Inferior parietal cortex (tissue), 1 donor: ENCODE results near the gene TRIM38.
"Not testable (repeated sequence)": the region's sequence is repeated elsewhere in the genome, so short reads cannot be mapped to it uniquely, and the experiment has no call there.

Experiments
- DNase-seq: peaks from one replicate; pipeline ENCODE4 v3.0.0-alpha.2; 2016; ENCODE audit errors: extremely low spot score

Gene TRIM38

GRCh38 chr6:25971187-25971821, 8.7 kb downstream of the TRIM38 start:
- DNase-seq, result peak; percentile 39

- no peak for DNase-seq
These were observed 9.5 kb downstream of the TRIM38 start for GRCh38 chr6:25972128-25972527.

- no peak for DNase-seq
These were observed 10.3 kb downstream of the TRIM38 start for GRCh38 chr6:25972902-25973301.

- no peak for DNase-seq
These were observed 11.4 kb downstream of the TRIM38 start for GRCh38 chr6:25973923-25974555.

GRCh38 chr6:25975923-25976560, 13.4 kb downstream of the TRIM38 start:
- no peak for DNase-seq

GRCh38 chr6:25980935-25981334, 18.3 kb downstream of the TRIM38 start:
- DNase-seq, result no peak

GRCh38 chr6:25981568-25982263, 19.1 kb downstream of the TRIM38 start:
- DNase-seq, result no peak

- DNase-seq, result no peak
These were observed 21.7 kb downstream of the TRIM38 start for GRCh38 chr6:25984265-25984664.

- DNase-seq, result no peak
These were observed 25.2 kb downstream of the TRIM38 start for GRCh38 chr6:25987845-25988244.

- DNase-seq, result no peak
These were observed 27.7 kb downstream of the TRIM38 start for GRCh38 chr6:25990172-25990873.

GRCh38 chr6:25991785-25992412, 29.3 kb downstream of the TRIM38 start:
- DNase-seq, result peak; percentile 74

GRCh38 chr6:25992413-25993340, 30.1 kb downstream of the TRIM38 start:
- peak; percentile 94 for DNase-seq

GRCh38 chr6:25993341-25993684, 30.7 kb downstream of the TRIM38 start:
- not testable (repeated sequence) for DNase-seq

- DNase-seq, result no peak
These were observed 32.9 kb downstream of the TRIM38 start for GRCh38 chr6:25995507-25995906.

GRCh38 chr6:25997921-25998320, 35.3 kb downstream of the TRIM38 start:
- DNase-seq, result no peak

- no peak for DNase-seq
These were observed 35.8 kb downstream of the TRIM38 start for GRCh38 chr6:25998379-25998778.

- DNase-seq, result not testable (repeated sequence)
These were observed 36.6 kb downstream of the TRIM38 start for GRCh38 chr6:25999225-25999624.

GRCh38 chr6:26000366-26001144, 38.0 kb downstream of the TRIM38 start:
- no peak for DNase-seq

- peak; percentile 77 for DNase-seq
These were observed 40.6 kb downstream of the TRIM38 start for GRCh38 chr6:26003102-26003694.
